Smooth muscle cell (in vitro differentiated cells): ENCODE measurements around the gene BAHCC1. TPM values are rescaled to one million over a fixed set of nuclear protein-coding genes. Genes with fewer than 3 reads are reported as not detected.

ENCODE experiments used
- DNase-seq: peaks from one replicate; lab custom pipeline; 2025; ENCODE audit not compliant: unreplicated experiment; lab: John Stamatoyannopoulos, UW
- H2AFZ ChIP-seq: fragments of 200-600 bp; sonication (generic); 2 replicates; pipeline ENCODE4 v1.6.0; 2016; ENCODE audit warnings: antibody characterized with exemption, low read depth, mild to moderate bottlenecking
- H3F3A ChIP-seq: fragments of 200-600 bp; sonication (generic); 2 replicates; pipeline ENCODE4 v1.6.0; 2017; ENCODE audit warnings: antibody characterized with exemption, low read depth
- H3K27ac ChIP-seq: fragments of 200-600 bp; sonication (generic); 2 replicates; pipeline ENCODE4 v1.5.1; 2016; ENCODE audit warnings: low read depth, mild to moderate bottlenecking
- H3K27me3 ChIP-seq: fragments of 200-600 bp; sonication (generic); 2 replicates; pipeline ENCODE4 v1.6.1; 2016; ENCODE audit warnings: low read depth, mild to moderate bottlenecking
- H3K36me3 ChIP-seq: fragments of 200-600 bp; sonication (generic); 2 replicates; pipeline ENCODE4 v1.5.1; 2016; ENCODE audit warnings: low read depth
- H3K4me1 ChIP-seq: fragments of 200-600 bp; sonication (generic); 2 replicates; pipeline ENCODE4 v1.5.1; 2016; ENCODE audit warnings: low read depth
- H3K4me2 ChIP-seq: fragments of 200-600 bp; sonication (generic); 2 replicates; pipeline ENCODE4 v1.6.0; 2016; ENCODE audit warnings: mild to moderate bottlenecking
- H3K4me3 ChIP-seq: fragments of 200-600 bp; sonication (generic); 2 replicates; pipeline ENCODE4 v1.5.1; 2016; ENCODE audit warnings: mild to moderate bottlenecking
- H3K79me2 ChIP-seq: fragments of 200-600 bp; sonication (generic); 2 replicates; pipeline ENCODE4 v1.6.0; 2016; ENCODE audit warnings: low read depth, mild to moderate bottlenecking
- H3K9ac ChIP-seq: fragments of 200-600 bp; sonication (generic); 2 replicates; pipeline ENCODE4 v1.6.0; 2016; ENCODE audit warnings: low read depth
- H3K9me3 ChIP-seq: fragments of 200-600 bp; sonication (generic); replicated peaks from 2 replicates; pipeline ENCODE4 v1.5.1; 2016; ENCODE audit warnings: low read depth
- H4K20me1 ChIP-seq: fragments of 200-600 bp; sonication (generic); 2 replicates; pipeline ENCODE4 v1.6.0; 2016; ENCODE audit warnings: low read depth
- WGBS: methylation state at CpG from one replicate; pipeline ENCODE4 v1.1.7; 2016; ENCODE audit warnings: low lambda C conversion rate; 5-methylcytosine and 5-hydroxymethylcytosine counted together
- polyA plus RNA-seq: library from polyadenylated mRNA; unstranded; fragments of >200 nt; fragmentation: Nextera tagmentation; extraction: Ambion mirVana; gene quantifications from 2 replicates; pipeline ENCODE4 v1.2.1, GENCODE V29; 2016
- total RNA-seq: library from RNA; depleted of rRNA; stranded (reverse); fragments of >200 nt; gene quantifications from 2 replicates; pipeline ENCODE4 v1.2.3, GENCODE V29; 2014
- TF ChIP-seq, protein P1 (sequence below): fragments of 200-600 bp; sonication (generic); IDR thresholded peaks from 2 replicates; pipeline ENCODE4 v1.5.1; 2017; ENCODE audit warnings: borderline replicate concordance, mild to moderate bottlenecking, antibody characterized with exemption; ENCODE audit not compliant: insufficient read depth, poor library complexity, severe bottlenecking

BAHCC1 gene
- total and polyA plus RNA-seq, 2 experiments from 2014 or later: 3.2 to 4.6 TPM

DNA sequence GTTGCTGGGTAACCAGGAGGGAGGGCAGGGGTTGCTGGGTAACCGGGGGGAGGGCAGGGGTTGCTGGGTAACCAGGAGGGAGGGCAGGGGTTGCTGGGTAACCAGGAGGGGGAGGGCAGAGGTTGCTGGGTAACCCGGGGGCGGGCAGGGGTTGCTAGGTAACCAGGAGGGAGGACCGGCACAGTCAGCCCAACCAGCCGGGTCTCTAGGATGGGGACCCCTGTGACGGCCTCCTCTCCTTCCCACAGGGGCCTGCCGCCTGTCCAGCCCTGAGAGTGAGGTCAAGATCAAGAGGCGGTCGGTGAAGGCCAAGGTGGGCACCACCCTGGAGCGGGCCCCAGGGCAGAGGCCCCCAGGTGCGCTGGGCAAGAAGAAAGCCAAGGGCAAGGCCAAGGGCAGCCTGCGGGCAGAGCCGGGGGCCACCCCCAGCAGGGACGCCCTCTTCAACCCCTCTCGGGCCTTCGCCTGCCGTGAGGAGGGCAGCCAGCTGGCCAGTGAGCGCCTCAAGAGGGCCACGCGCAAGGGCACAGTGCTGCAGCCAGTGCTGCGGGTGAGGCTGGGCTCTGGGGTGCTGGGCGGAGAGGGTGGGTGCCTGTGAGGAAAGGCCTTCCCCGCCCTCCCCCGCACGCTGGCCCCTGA lies 62.8 kb downstream of the BAHCC1 start:
- Histone ChIP-seq H3K4me2 (no peak overlapping the region), H3K9ac (no peak overlapping the region), H3K36me3 (no peaks in the 10 kb centered on the region), H3K79me2 (no peaks in the 10 kb centered on the region), H3K4me3 (no peak overlapping the region), H2AFZ (no peak overlapping the region), H3K27me3 (no peaks in the 10 kb centered on the region), H3K4me1 (peaks cover 6% of the 10 kb centered on the region), H3K9me3 (no peaks in the 10 kb centered on the region), H4K20me1 (no peaks in the 10 kb centered on the region), H3K27ac (no peak overlapping the region), H3F3A (no peaks in the 10 kb centered on the region)
- 92% methylated on average over 16 of the region's 25 CpGs for WGBS
- DNase-seq: no peak
- TF ChIP-seq, protein P1, sequence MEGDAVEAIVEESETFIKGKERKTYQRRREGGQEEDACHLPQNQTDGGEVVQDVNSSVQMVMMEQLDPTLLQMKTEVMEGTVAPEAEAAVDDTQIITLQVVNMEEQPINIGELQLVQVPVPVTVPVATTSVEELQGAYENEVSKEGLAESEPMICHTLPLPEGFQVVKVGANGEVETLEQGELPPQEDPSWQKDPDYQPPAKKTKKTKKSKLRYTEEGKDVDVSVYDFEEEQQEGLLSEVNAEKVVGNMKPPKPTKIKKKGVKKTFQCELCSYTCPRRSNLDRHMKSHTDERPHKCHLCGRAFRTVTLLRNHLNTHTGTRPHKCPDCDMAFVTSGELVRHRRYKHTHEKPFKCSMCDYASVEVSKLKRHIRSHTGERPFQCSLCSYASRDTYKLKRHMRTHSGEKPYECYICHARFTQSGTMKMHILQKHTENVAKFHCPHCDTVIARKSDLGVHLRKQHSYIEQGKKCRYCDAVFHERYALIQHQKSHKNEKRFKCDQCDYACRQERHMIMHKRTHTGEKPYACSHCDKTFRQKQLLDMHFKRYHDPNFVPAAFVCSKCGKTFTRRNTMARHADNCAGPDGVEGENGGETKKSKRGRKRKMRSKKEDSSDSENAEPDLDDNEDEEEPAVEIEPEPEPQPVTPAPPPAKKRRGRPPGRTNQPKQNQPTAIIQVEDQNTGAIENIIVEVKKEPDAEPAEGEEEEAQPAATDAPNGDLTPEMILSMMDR: no peak

DNA sequence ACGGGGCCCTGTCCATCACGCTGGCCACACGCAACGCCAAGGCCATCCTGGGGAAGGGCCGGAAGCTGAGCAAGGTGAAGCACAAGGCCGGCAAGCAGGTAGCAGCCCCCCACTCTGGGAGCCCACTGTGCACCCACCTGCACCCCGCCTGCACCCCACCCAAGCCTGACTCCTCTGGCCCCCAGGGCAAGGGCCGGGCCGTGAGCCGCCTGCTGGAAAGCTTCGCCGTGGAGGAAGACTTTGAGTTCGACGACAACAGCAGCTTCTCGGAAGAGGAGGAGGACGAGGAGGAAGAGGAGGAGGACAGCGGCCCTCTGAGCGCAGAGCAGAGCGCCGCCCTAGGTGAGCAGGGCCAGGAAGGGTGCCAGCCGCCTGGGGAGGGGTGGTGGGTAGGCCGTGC lies 63.4 kb downstream of the BAHCC1 start:
- Histone ChIP-seq H3K9ac (no peak overlapping the region), H3K79me2 (no peaks in the 10 kb centered on the region), H3K4me1 (peaks cover 6% of the 10 kb centered on the region), H2AFZ (no peak overlapping the region), H3F3A (no peaks in the 10 kb centered on the region), H3K4me3 (no peak overlapping the region), H3K36me3 (no peaks in the 10 kb centered on the region), H3K27ac (no peak overlapping the region), H3K4me2 (no peak overlapping the region), H3K9me3 (no peaks in the 10 kb centered on the region), H3K27me3 (no peaks in the 10 kb centered on the region), H4K20me1 (no peaks in the 10 kb centered on the region)
- WGBS: 95% methylated on average over 20 of the region's 22 CpGs
- DNase-seq: no peak
- TF ChIP-seq, protein P1: no peak

GRCh38 chr17:81459224-81459623 lies 64.0 kb downstream of the BAHCC1 start:
- TF ChIP-seq, protein P1: no peak
- Histone ChIP-seq H3K79me2 (no peaks in the 10 kb centered on the region), H3F3A (no peaks in the 10 kb centered on the region), H3K36me3 (no peaks in the 10 kb centered on the region), H3K4me3 (no peak overlapping the region), H4K20me1 (no peaks in the 10 kb centered on the region), H3K9me3 (no peaks in the 10 kb centered on the region), H3K9ac (no peak overlapping the region), H3K27ac (no peak overlapping the region), H2AFZ (no peak overlapping the region), H3K27me3 (no peaks in the 10 kb centered on the region), H3K4me2 (no peak overlapping the region), H3K4me1 (peaks cover 6% of the 10 kb centered on the region)
- 98% methylated on average over 27 of the region's 27 CpGs for WGBS
- DNase-seq: no peak

DNA sequence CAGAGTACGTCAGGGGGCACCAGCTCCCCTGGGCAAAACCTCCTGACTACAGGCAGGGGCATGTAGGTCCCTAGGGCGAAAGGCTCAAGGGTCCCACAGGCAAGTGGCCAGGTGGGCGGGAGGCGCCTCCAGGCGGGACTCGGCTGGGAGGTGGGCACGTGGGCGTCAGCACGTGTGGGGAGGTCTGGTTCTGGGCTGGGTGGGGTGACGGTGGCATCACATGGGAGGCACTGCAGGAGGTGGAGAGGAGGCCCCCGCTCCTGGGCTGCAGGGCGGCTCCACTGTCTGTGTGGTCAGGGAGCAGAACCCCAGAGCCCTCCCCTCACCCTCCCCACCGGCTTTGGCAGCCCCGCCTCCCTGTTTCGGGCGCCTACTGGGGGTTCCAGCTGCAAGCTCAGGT lies 64.6 kb downstream of the BAHCC1 start:
- no peak overlapping the region for H3K27ac ChIP-seq
- H2AFZ ChIP-seq: no peak overlapping the region
- H3K4me1 ChIP-seq: peaks cover 6% of the 10 kb centered on the region
- H4K20me1 ChIP-seq: no peaks in the 10 kb centered on the region
- no peak overlapping the region for H3K4me2 ChIP-seq
- TF ChIP-seq, protein P1: no peak
- no peaks in the 10 kb centered on the region for H3K27me3 ChIP-seq
- no peaks in the 10 kb centered on the region for H3K36me3 ChIP-seq
- no peaks in the 10 kb centered on the region for H3K79me2 ChIP-seq
- H3K4me3 ChIP-seq: no peak overlapping the region
- H3F3A ChIP-seq: no peaks in the 10 kb centered on the region
- no peak for DNase-seq
- no peak overlapping the region for H3K9ac ChIP-seq
- H3K9me3 ChIP-seq: no peaks in the 10 kb centered on the region
- 93% methylated on average over 6 of the region's 16 CpGs for WGBS
